H1 (cell line): ENCODE results near the gene NFXL1. TPM values are rescaled to one million over a fixed set of nuclear protein-coding genes. Genes with fewer than 3 reads are reported as not detected.

Source experiments
- CTCF ChIA-PET: fragments of 300-600 bp; sonication (Branson Sonifier 250); formaldehyde crosslinking; loops from one replicate; lab custom pipeline; 2021; ENCODE audit not compliant: partially characterized antibody; lab: Charles Lee
- POLR2A ChIA-PET: fragments of 300-600 bp; sonication (Branson Sonifier 250); formaldehyde crosslinking; loops from one replicate; lab custom pipeline; 2021; ENCODE audit warnings: inconsistent platforms; ENCODE audit not compliant: partially characterized antibody; lab: Charles Lee
- DNase-seq, 2 experiments: peaks; one replicate each; pipeline versions ENCODE4 v3.0.0 to v3.0.0-alpha.2; 2010 to 2022; ENCODE audit warnings: low spot score in 2 of 2, low read depth in 1 of 2, mixed read lengths in 1 of 2
- FAIRE-seq: peaks from 2 replicates; lab custom pipeline; 2011; peaks lifted over from hg19 to GRCh38; lab: Jason Lieb, UNC
- H2AFZ ChIP-seq: 2 replicates; pipeline ENCODE4 v1.8.1; 2012; ENCODE audit warnings: low read length, inconsistent platforms
- H2AK5ac ChIP-seq: 2 replicates; pipeline ENCODE4 v1.6.1; 2013; ENCODE audit warnings: low read depth, low read length
- H2BK120ac ChIP-seq: replicated peaks from 2 replicates; pipeline ENCODE3; 2013; ENCODE audit warnings: low read depth, low read length, inconsistent platforms
- H2BK12ac ChIP-seq: 2 replicates; pipeline ENCODE4 v1.6.1; 2013; ENCODE audit warnings: low read depth, low read length
- H2BK15ac ChIP-seq: 2 replicates; pipeline ENCODE4 v1.6.1; 2013; ENCODE audit warnings: low read length
- H2BK20ac ChIP-seq: 2 replicates; pipeline ENCODE4 v1.6.1; 2013; ENCODE audit warnings: low read length
- H2BK5ac ChIP-seq: 2 replicates; pipeline ENCODE4 v1.6.1; 2013; ENCODE audit warnings: low read depth, low read length
- H3K14ac ChIP-seq: 2 replicates; pipeline ENCODE4 v1.6.1; 2013; ENCODE audit warnings: inconsistent platforms; ENCODE audit not compliant: insufficient read length
- H3K18ac ChIP-seq: 2 replicates; pipeline ENCODE4 v1.6.1; 2013; ENCODE audit warnings: low read length; ENCODE audit errors: extremely low read depth
- H3K23ac ChIP-seq: 2 replicates; pipeline ENCODE4 v1.6.1; 2013; ENCODE audit warnings: inconsistent platforms; ENCODE audit not compliant: insufficient read length
- H3K23me2 ChIP-seq: 2 replicates; pipeline ENCODE4 v1.6.1; 2013; ENCODE audit warnings: low read depth, low read length
- H3K27ac ChIP-seq: 2 replicates; pipeline ENCODE4 v1.6.1; 2011; ENCODE audit warnings: low read depth, low read length, inconsistent platforms
- H3K27me3 ChIP-seq, 4 experiments: replicated peaks in 1 of 4; 1 replicate in 1 of 4; 2 replicates in 3 of 4; pipeline versions ENCODE4 v1.6.1 to v1.8.1; 2011 to 2013; ENCODE audit warnings: low read length in 3 of 4, mild to moderate bottlenecking in 3 of 4, inconsistent platforms in 2 of 4, mixed read lengths in 2 of 4, moderate library complexity in 1 of 4; ENCODE audit not compliant: control insufficient read depth in 3 of 4, insufficient read depth in 3 of 4; ENCODE audit errors: extremely low read depth in 1 of 4
- H3K36me3 ChIP-seq, 4 experiments: 2 replicates each; pipeline versions ENCODE4 v1.6.1 to v1.8.1; 2011 to 2013; ENCODE audit warnings: mild to moderate bottlenecking in 4 of 4, low read length in 3 of 4, moderate library complexity in 2 of 4, control low read depth in 1 of 4, inconsistent platforms in 1 of 4; ENCODE audit not compliant: insufficient read depth in 4 of 4, control insufficient read depth in 2 of 4
- H3K4ac ChIP-seq: replicated peaks from 2 replicates; pipeline ENCODE3; 2013; ENCODE audit warnings: low read length, low read depth, mixed read lengths, inconsistent platforms; ENCODE audit not compliant: insufficient read length
- H3K4me1 ChIP-seq, 4 experiments: replicated peaks in 1 of 4; 1 replicate in 1 of 4; 2 replicates in 3 of 4; pipeline versions ENCODE4 v1.6.1 to v1.8.1; 2011 to 2013; ENCODE audit warnings: low read length in 3 of 4, inconsistent platforms in 2 of 4, mixed read lengths in 1 of 4; ENCODE audit not compliant: insufficient read depth in 4 of 4, control insufficient read depth in 3 of 4
- H3K4me2 ChIP-seq, 2 experiments: 2 replicates each; pipeline versions ENCODE4 v1.6.1 to v1.8.1; 2011 to 2013; ENCODE audit warnings: low read depth in 2 of 2, low read length in 2 of 2, control low read depth in 1 of 2, inconsistent platforms in 1 of 2, mild to moderate bottlenecking in 1 of 2; ENCODE audit not compliant: insufficient read depth in 1 of 2
- H3K4me3 ChIP-seq, 4 experiments: fragments of 200-600, 300-600 bp in 1 of 4; sonication (generic), shearing (Covaris generic), sonication (Bioruptor Twin) in 1 of 4; 2 replicates each; pipeline versions ENCODE4 v1.5.1 to v1.8.1; 2011 to 2016; ENCODE audit warnings: low read length in 4 of 4, low read depth in 3 of 4, control low read depth in 2 of 4, inconsistent platforms in 2 of 4, mild to moderate bottlenecking in 2 of 4, mixed read lengths in 1 of 4, moderate library complexity in 1 of 4; ENCODE audit not compliant: insufficient read depth in 2 of 4; ENCODE audit errors: extremely low read depth in 1 of 4
- H3K56ac ChIP-seq: replicated peaks from 2 replicates; pipeline ENCODE3; 2013; ENCODE audit warnings: low read depth, mild to moderate bottlenecking, mixed read lengths, low read length, inconsistent platforms; ENCODE audit not compliant: insufficient read length
- H3K79me1 ChIP-seq: 2 replicates; pipeline ENCODE4 v1.6.1; 2013; ENCODE audit warnings: low read depth, low read length, control low read depth
- H3K79me2 ChIP-seq, 2 experiments: 2 replicates each; pipeline versions ENCODE4 v1.6.1 to v1.8.1; 2012 to 2013; ENCODE audit warnings: low read length in 2 of 2, mild to moderate bottlenecking in 2 of 2, inconsistent platforms in 1 of 2; ENCODE audit not compliant: insufficient read depth in 2 of 2, control insufficient read depth in 1 of 2
- H3K9ac ChIP-seq, 4 experiments: replicated peaks in 1 of 4; 1 replicate in 1 of 4; 2 replicates in 3 of 4; pipeline versions ENCODE4 v1.6.1 to v1.8.1; 2011 to 2013; ENCODE audit warnings: low read depth in 3 of 4, low read length in 3 of 4, control low read depth in 2 of 4, mild to moderate bottlenecking in 2 of 4, moderate library complexity in 2 of 4, inconsistent platforms in 1 of 4; ENCODE audit errors: extremely low read depth in 1 of 4
- H3K9me3 ChIP-seq, 2 experiments: 2 replicates each; pipeline versions ENCODE4 v1.6.1 to v1.8.1; 2012 to 2013; ENCODE audit warnings: mild to moderate bottlenecking in 2 of 2, moderate library complexity in 2 of 2, control low read depth in 1 of 2, inconsistent platforms in 1 of 2, low read depth in 1 of 2, low read length in 1 of 2, mixed read lengths in 1 of 2; ENCODE audit not compliant: insufficient read depth in 2 of 2
- H4K20me1 ChIP-seq, 2 experiments: replicated peaks in 1 of 2; 2 replicates each; pipeline versions ENCODE3 to v1.8.1; 2011 to 2013; ENCODE audit warnings: inconsistent platforms in 2 of 2, low read length in 2 of 2, mild to moderate bottlenecking in 1 of 2; ENCODE audit not compliant: insufficient read depth in 2 of 2, control insufficient read depth in 1 of 2
- H4K5ac ChIP-seq: 2 replicates; pipeline ENCODE4 v1.6.1; 2013; ENCODE audit warnings: low read length, low read depth, mixed read lengths, inconsistent platforms; ENCODE audit not compliant: insufficient read length
- H4K8ac ChIP-seq: 2 replicates; pipeline ENCODE4 v1.8.0; 2013; ENCODE audit warnings: mild to moderate bottlenecking, moderate library complexity, low read length, inconsistent platforms; ENCODE audit not compliant: insufficient read depth; ENCODE audit errors: extremely low read depth
- H4K91ac ChIP-seq: replicated peaks from 2 replicates; pipeline ENCODE3; 2013; ENCODE audit warnings: low read length, mixed read lengths, inconsistent platforms; ENCODE audit not compliant: insufficient read length
- BACH1 ChIP-seq: IDR thresholded peaks from 2 replicates; pipeline ENCODE4 v1.6.1; 2012; ENCODE audit warnings: low read length, improper control_type of control experiment
- CBX8 ChIP-seq: fragments of 300-800, 300-1000 bp; sonication (generic); IDR thresholded peaks from 2 replicates; pipeline ENCODE4 v1.7.1; 2016; ENCODE audit warnings: low read depth, low read length, borderline replicate concordance
- CTBP2 ChIP-seq: IDR thresholded peaks from 2 replicates; pipeline ENCODE4 v1.7.0; 2011; ENCODE audit warnings: borderline replicate concordance, mild to moderate bottlenecking, moderate library complexity, mixed read lengths, low read length; ENCODE audit not compliant: insufficient read depth, insufficient read length
- EZH2 ChIP-seq: fragments of 200-600 bp; sonication (generic); IDR thresholded peaks from 2 replicates; pipeline ENCODE4 v1.7.1; 2012; ENCODE audit warnings: low read depth, mild to moderate bottlenecking, moderate library complexity, low read length, inconsistent platforms; ENCODE audit not compliant: severe bottlenecking
- KDM4A ChIP-seq: IDR thresholded peaks from one replicate; pipeline ENCODE4 v1.7.1; 2012; ENCODE audit warnings: low read depth, mild to moderate bottlenecking, moderate library complexity, low read length, inconsistent platforms; ENCODE audit not compliant: severe bottlenecking
- SIN3A ChIP-seq, 2 experiments: IDR thresholded peaks in 1 of 2; conservative IDR thresholded peaks in 1 of 2; 2 replicates each; pipeline ENCODE4 v1.6.1; 2011 to 2012; ENCODE audit warnings: low read length in 2 of 2, improper control_type of control experiment in 1 of 2, low read depth in 1 of 2, mild to moderate bottlenecking in 1 of 2
- SUZ12 ChIP-seq: fragments of 200-600 bp; sonication (generic); IDR thresholded peaks from 2 replicates; pipeline ENCODE4 v1.6.1; 2012; ENCODE audit warnings: mild to moderate bottlenecking, inconsistent platforms, low read length, moderate library complexity, mixed read lengths
- YY1 ChIP-seq: IDR thresholded peaks from 2 replicates; pipeline ENCODE4 v1.6.1; 2011; ENCODE audit warnings: low read depth, mild to moderate bottlenecking, low read length
- WGBS, 2 experiments: shearing (Covaris generic) in 1 of 2; methylation state at CpG; one replicate each; pipeline versions ENCODE4 v1.1.6 to v1.1.7; 2013 to 2015; ENCODE audit warnings: low lambda C conversion rate in 2 of 2, mixed read lengths in 2 of 2, inconsistent platforms in 1 of 2, low coverage in 1 of 2, missing lambda C conversion rate in 1 of 2; ENCODE audit not compliant: insufficient replicate concordance in 2 of 2, insufficient coverage in 1 of 2, insufficient read length in 1 of 2; ENCODE audit errors: extremely low coverage in 1 of 2, missing lambda C conversion rate in 1 of 2; 5-methylcytosine and 5-hydroxymethylcytosine counted together
- polyA plus RNA-seq, 7 experiments: library from polyadenylated mRNA; depleted of rRNA in 3 of 7; stranded (reverse) in 5 of 7; unstranded in 2 of 7; fragments of >200 nt in 5 of 7; fragments of 200-250 nt in 2 of 7; gene quantifications; 1 replicate in 5 of 7; 2 replicates in 1 of 7; 4 replicates in 1 of 7; pipeline versions ENCODE4 v1.2.1 to v1.2.3, GENCODE V29; 2011 to 2013; ENCODE audit warnings: missing spikeins in 2 of 7, mixed read lengths in 2 of 7
- total RNA-seq: library from RNA; stranded (reverse); fragmentation: NEBNext Ultra II Directional; extraction: Animal tissue kit (Norgen Biotek cat#: 25700); gene quantifications from 2 replicates; pipeline ENCODE4 v1.2.1, GENCODE V29; 2021
- TF ChIP-seq, protein P1 (sequence below): IDR thresholded peaks from 2 replicates; pipeline ENCODE4 v1.6.1; 2012; ENCODE audit warnings: inconsistent platforms

NFXL1 gene
- total and polyA plus RNA-seq, 2 of the 8 experiments (the other 6 are each of a cell fraction or from before 2014, with no cell fraction given), result 10.0 to 29.5 TPM

DNA sequence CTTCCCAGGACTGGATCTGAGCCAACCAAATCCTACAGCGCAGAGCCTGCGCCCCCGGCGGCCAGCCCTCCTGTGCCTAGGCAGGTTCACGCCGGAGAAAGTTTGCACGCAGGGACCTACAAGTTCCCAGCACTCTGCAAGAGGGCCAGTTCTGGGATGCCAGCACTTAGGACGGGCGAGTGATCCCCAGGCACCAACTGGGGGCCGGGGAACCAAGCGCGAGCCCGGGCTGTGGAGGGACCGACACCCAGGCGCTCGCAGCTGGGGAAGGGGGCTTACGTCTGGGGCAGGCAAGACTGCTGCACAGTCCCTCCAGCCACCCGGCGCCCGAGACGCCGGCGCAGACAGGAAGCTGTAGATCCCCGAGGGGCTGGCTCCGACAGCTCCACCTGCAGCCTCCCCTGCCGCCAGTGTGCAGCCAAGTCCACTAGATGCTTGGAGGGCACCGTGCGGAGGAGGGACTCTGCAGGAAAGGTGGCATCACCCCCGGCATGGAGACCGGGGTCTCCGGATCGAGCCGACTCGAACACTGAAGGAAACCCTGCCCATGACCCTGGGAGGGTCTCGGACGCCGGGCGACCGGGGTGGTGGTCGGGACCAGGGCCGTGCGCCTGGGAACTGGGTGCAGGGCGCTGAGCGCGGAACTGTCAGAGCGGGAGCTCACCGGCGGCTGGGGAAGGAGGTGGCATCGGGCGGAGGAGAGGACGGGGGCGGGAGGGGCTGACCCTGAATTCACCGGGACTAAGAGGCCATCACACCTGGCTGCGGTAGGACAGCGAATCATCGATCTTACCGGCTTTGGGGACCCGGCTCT, 77.1 kb downstream of the NFXL1 start:
- peak overlapping the region; percentile 44 to 71 (median 61) for H3K4me3 ChIP-seq
- H4K8ac ChIP-seq, result peak overlapping the region; percentile 74
- ChIA-PET CTCF (interaction anchor here (0.7 to 8.6 kb wide), 39 partner anchors 10 to 188 kb away, joined by 3 to 282 read pairs (median 4); no protein-coding TSS in a partner anchor), POLR2A (interaction anchor here (0.7 to 1.7 kb wide), 6 partner anchors 10 to 153 kb away, joined by 3 to 6 read pairs (median 3); no protein-coding TSS in a partner anchor)
- H2BK15ac ChIP-seq, result no peak overlapping the region
- H3K4me1 ChIP-seq, result peaks cover 0 to 8% (median 0%) of the 10 kb centered on the region in 4 experiments; a peak in 4 of 7 replicates
- peak overlapping the region; percentile 78 to 93 for H3K4me2 ChIP-seq
- no peak overlapping the region for H3K4ac ChIP-seq
- no peak overlapping the region for H2BK120ac ChIP-seq
- DNase-seq (peak in 1 of 2 experiments; percentile 85), FAIRE-seq (no peak)
- peaks cover 0 to 14% (median 6%) of the 10 kb centered on the region in 4 experiments; a peak in 3 of 7 replicates for H3K27me3 ChIP-seq
- H2AK5ac ChIP-seq, result no peak overlapping the region
- 3% methylated on average over 55 of the region's 58 CpGs; no CpG with 5 or more reads in 1 of the 2 experiments for WGBS, 2 experiments
- H3K36me3 ChIP-seq, result peaks cover 0 to under 1% (median 0%) of the 10 kb centered on the region in 4 experiments; a peak in 1 of 8 replicates
- H2BK12ac ChIP-seq, result no peak overlapping the region
- H3K79me1 ChIP-seq, result no peaks in the 10 kb centered on the region
- no peak overlapping the region for H3K14ac ChIP-seq
- no peak overlapping the region for H4K91ac ChIP-seq
- no peak overlapping the region for H4K5ac ChIP-seq
- no peaks in the 10 kb centered on the region for H3K9me3 ChIP-seq
- no peak overlapping the region for H2BK5ac ChIP-seq
- peaks cover under 1 to 11% of the 10 kb centered on the region in 2 experiments for H4K20me1 ChIP-seq
- H2AFZ ChIP-seq, result peak overlapping the region; percentile 73; the same call in 1 of the 2 replicates
- no peak overlapping the region for H3K27ac ChIP-seq
- H3K23me2 ChIP-seq, result peaks cover 15% of the 10 kb centered on the region
- H3K9ac ChIP-seq, result peak overlapping the region in 2 of 4 experiments; percentile 5 to 25; a peak in 2 of 7 replicates
- no peak overlapping the region; the same call in none of the 2 replicates for H3K18ac ChIP-seq
- no peak overlapping the region for H2BK20ac ChIP-seq
- no peak overlapping the region for H3K23ac ChIP-seq
- no peaks in the 10 kb centered on the region for H3K79me2 ChIP-seq
- H3K56ac ChIP-seq, result no peak overlapping the region
- TF ChIP-seq CTBP2 (no peak), SUZ12 (peak; percentile 39; the same call in 1 of the 2 replicates), CBX8 (no peak), YY1 (no peak), SIN3A (conservative IDR thresholded peaks at IDR 0.05 in 1 of 2, IDR thresholded peaks at IDR 0.05 in 1 of 2; ENCODE audit: low read depth in 1 of 2, low read length in 2 of 2) (0 out of 4 replicates have a peak, but pooled peaks of 1 of the 2 experiments have one; percentile 13), EZH2 (peak; percentile 42), KDM4A (peak; percentile 75), BACH1 (no peak)
- TF ChIP-seq, protein P1, sequence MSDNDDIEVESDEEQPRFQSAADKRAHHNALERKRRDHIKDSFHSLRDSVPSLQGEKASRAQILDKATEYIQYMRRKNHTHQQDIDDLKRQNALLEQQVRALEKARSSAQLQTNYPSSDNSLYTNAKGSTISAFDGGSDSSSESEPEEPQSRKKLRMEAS, result no peak
